Karpas-422 (cell line): Measurements from ENCODE around the gene PRG3. TPM values are rescaled to one million over a fixed set of nuclear protein-coding genes. Genes with fewer than 3 reads are reported as not detected.

Experiments used
- DNase-seq: peaks from one replicate; pipeline ENCODE4 v3.0.0-alpha.2; 2015
- H2AFZ ChIP-seq: fragments of 200-600 bp; sonication (generic); 2 replicates; pipeline ENCODE4 v1.6.1; 2014; ENCODE audit warnings: antibody characterized with exemption, low read length, mixed read lengths
- H3K27ac ChIP-seq: fragments of 200-600 bp; sonication (generic); 2 replicates; pipeline ENCODE4 v1.5.1; 2014; ENCODE audit warnings: mild to moderate bottlenecking, low read length, moderate library complexity
- H3K27me3 ChIP-seq: fragments of 200-600 bp; sonication (generic); 2 replicates; pipeline ENCODE4 v1.6.1; 2014; ENCODE audit warnings: low read length, mixed read lengths
- H3K36me3 ChIP-seq: fragments of 200-600 bp; sonication (generic); 2 replicates; pipeline ENCODE4 v1.6.1; 2014; ENCODE audit warnings: low read length, mixed read lengths; ENCODE audit not compliant: insufficient read depth
- H3K4me1 ChIP-seq: fragments of 200-600 bp; sonication (generic); 2 replicates; pipeline ENCODE4 v1.6.1; 2014; ENCODE audit warnings: mild to moderate bottlenecking, low read length, mixed read lengths
- H3K4me2 ChIP-seq: fragments of 200-600 bp; sonication (generic); 2 replicates; pipeline ENCODE4 v1.6.1; 2014; ENCODE audit warnings: low read length, low read depth, mild to moderate bottlenecking; ENCODE audit not compliant: poor library complexity, severe bottlenecking
- H3K4me3 ChIP-seq: fragments of 200-600 bp; sonication (generic); 2 replicates; pipeline ENCODE4 v1.5.1; 2014; ENCODE audit warnings: mild to moderate bottlenecking, antibody characterized with exemption, low read length, mixed read lengths
- H3K79me2 ChIP-seq: fragments of 200-600 bp; sonication (generic); 2 replicates; pipeline ENCODE4 v1.6.1; 2014; ENCODE audit warnings: mild to moderate bottlenecking, low read length, mixed read lengths
- H3K9ac ChIP-seq: fragments of 200-600 bp; sonication (generic); 2 replicates; pipeline ENCODE4 v1.6.0; 2014; ENCODE audit warnings: low read length
- H3K9me2 ChIP-seq: fragments of 200-600 bp; sonication (generic), shearing (Covaris generic); replicated peaks from 2 replicates; pipeline ENCODE4 v1.6.0; 2014; ENCODE audit warnings: mild to moderate bottlenecking, low read length, moderate library complexity; ENCODE audit not compliant: insufficient read depth
- H3K9me3 ChIP-seq: fragments of 300-700, 200-600 bp; sonication (generic); 2 replicates; pipeline ENCODE4 v1.6.1; 2014; ENCODE audit warnings: low read length, mixed read lengths
- H4K20me1 ChIP-seq: fragments of 200-600 bp; sonication (generic); 2 replicates; pipeline ENCODE4 v1.6.1; 2014; ENCODE audit warnings: mild to moderate bottlenecking, antibody characterized with exemption, low read length, low read depth; ENCODE audit not compliant: insufficient read depth
- total RNA-seq: library from RNA; depleted of rRNA; stranded (reverse); fragments of >200 nt; shearing (Covaris generic); gene quantifications from 2 replicates; pipeline ENCODE4 v1.2.3, GENCODE V29; 2014; ENCODE audit warnings: low replicate concordance

PRG3 gene
- total RNA-seq, 1 experiment from 2014 or later = not detected

DNA sequence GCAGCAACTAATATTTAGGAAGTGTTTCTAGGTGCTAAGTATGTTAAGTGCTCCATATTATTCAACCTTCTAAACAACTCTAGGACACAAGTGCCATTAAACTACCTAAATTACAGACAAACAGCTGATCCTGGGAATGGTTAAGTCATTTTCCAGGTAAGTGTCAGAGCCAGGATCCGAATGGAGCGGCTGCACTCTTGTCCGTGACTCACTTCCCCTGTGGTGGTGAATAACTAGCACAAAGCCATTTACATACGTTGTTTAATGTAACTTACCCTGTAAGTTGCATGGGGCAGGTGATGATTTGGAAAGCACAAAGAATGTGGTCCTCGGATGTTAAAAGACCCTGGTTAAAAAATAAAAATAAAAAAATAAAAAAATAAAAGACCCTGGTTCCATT is 18.3 kb upstream of the PRG3 start:
- DNase-seq = no peak
- no peak overlapping the region for H3K9ac ChIP-seq
- no peaks in the 10 kb centered on the region for H3K36me3 ChIP-seq

DNA sequence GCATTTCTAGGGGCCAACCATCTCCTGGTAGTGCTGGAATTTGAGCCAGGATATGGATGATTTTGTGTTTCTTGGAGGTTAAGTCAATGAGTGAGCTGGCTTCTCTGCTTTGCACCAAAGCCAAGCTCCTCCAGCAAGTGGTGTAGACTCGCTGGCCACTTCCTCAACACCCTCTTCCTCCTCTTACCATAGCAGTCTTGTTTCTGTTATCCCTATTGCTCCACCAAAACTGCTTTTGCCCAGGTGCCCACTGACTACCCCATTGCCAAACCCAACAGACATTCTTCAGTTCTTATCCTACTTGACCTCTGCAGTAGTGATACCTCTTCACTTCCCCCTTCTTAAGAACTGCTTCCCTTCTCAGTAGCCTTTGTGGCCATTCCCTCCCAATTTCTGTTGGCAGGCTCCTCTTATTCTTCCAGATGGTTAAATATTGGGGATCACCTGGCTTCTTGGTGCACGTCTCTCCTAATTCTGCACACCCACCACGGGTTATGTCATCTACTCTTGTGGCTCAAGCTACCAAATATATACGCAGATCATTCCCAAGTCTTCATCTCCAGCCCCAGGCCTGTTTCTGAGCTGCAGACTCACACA is 16.5 kb upstream of the PRG3 start:
- no peaks in the 10 kb centered on the region for H3K4me1 ChIP-seq
- H3K27me3 ChIP-seq = no peaks in the 10 kb centered on the region
- H3K79me2 ChIP-seq = no peaks in the 10 kb centered on the region
- H3K9me3 ChIP-seq = no peaks in the 10 kb centered on the region
- no peak overlapping the region for H2AFZ ChIP-seq
- no peak overlapping the region for H3K4me2 ChIP-seq
- H3K36me3 ChIP-seq = no peaks in the 10 kb centered on the region
- H3K9ac ChIP-seq = no peak overlapping the region
- no peak for DNase-seq
- H3K9me2 ChIP-seq = no peaks in the 10 kb centered on the region
- H3K27ac ChIP-seq = no peak overlapping the region
- no peak overlapping the region for H3K4me3 ChIP-seq
- no peaks in the 10 kb centered on the region for H4K20me1 ChIP-seq

More for the DNA sequence above, 18.3 kb upstream of the PRG3 start:
- Histone ChIP-seq H3K27ac (no peak overlapping the region), H4K20me1 (no peaks in the 10 kb centered on the region), H3K9me3 (no peaks in the 10 kb centered on the region), H2AFZ (no peak overlapping the region), H3K27me3 (no peaks in the 10 kb centered on the region), H3K4me1 (no peaks in the 10 kb centered on the region), H3K79me2 (no peaks in the 10 kb centered on the region), H3K4me2 (no peak overlapping the region), H3K4me3 (no peak overlapping the region), H3K9me2 (no peaks in the 10 kb centered on the region)

DNA sequence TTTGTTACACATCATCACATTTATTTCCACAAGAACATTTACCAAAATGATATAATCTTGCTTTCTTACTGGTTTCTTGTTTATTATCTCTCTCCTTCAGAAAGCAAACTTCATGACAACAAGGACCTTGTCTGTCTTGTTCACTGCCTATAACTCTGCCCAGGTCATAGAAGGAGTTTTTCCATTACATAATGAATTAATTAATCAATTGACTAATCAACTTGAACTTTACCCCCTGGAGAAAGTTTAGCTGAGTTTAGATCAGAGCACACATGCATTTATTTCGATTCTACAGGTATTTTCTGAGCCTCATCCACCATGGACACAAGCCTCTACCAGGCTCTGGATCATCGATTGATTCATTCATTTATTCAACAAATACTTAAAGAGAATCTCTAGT is 15.8 kb upstream of the PRG3 start:
- H3K4me1 ChIP-seq = no peaks in the 10 kb centered on the region
- no peaks in the 10 kb centered on the region for H3K9me2 ChIP-seq
- H3K9me3 ChIP-seq = no peaks in the 10 kb centered on the region
- no peak overlapping the region for H3K4me2 ChIP-seq
- DNase-seq = no peak
- H3K4me3 ChIP-seq = no peak overlapping the region
- no peaks in the 10 kb centered on the region for H3K36me3 ChIP-seq
- H3K79me2 ChIP-seq = no peaks in the 10 kb centered on the region
- no peaks in the 10 kb centered on the region for H4K20me1 ChIP-seq
- no peaks in the 10 kb centered on the region for H3K27me3 ChIP-seq
- no peak overlapping the region for H3K27ac ChIP-seq
- no peak overlapping the region for H3K9ac ChIP-seq
- no peak overlapping the region for H2AFZ ChIP-seq

DNA sequence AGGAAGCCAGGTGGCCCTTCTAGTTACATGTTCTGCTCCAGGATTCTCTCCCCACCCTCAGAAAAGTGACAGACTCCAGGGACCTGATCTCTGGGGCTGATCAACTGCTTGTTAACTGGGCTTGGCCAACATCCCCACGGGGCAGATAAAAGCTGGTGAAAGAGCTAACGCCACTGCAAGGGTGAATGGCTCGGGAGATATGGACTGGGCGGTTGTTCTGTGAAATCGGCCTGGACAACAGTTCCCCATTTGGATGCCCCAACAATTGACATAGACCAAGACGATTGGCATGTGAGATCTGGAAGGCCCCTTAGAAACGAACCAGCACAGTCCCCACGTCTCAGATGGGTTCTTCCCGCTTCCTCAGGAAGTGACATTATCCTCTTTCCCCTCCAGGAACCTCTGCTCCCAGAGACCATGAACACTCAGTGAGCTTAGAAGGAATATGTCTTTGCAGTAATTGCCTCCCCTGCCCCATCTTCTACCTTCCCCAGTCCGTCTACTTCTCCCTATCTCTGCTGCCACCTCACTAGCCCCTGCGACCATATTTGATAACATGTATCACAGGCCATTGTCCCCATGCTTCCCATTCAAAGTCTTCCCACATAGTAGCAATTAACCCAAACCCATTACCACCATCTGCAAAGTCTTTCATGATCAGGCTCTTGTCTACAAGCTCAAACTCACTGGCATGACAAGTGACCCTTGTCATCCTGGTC is 15.1 kb upstream of the PRG3 start:
- H3K4me3 ChIP-seq = no peak overlapping the region
- H3K27ac ChIP-seq = no peak overlapping the region
- no peaks in the 10 kb centered on the region for H3K27me3 ChIP-seq
- H3K9me3 ChIP-seq = no peaks in the 10 kb centered on the region
- no peaks in the 10 kb centered on the region for H3K4me1 ChIP-seq
- no peaks in the 10 kb centered on the region for H3K79me2 ChIP-seq
- H2AFZ ChIP-seq = no peak overlapping the region
- no peaks in the 10 kb centered on the region for H4K20me1 ChIP-seq
- no peak overlapping the region for H3K4me2 ChIP-seq
- no peak for DNase-seq
- no peaks in the 10 kb centered on the region for H3K36me3 ChIP-seq
- no peaks in the 10 kb centered on the region for H3K9me2 ChIP-seq
- H3K9ac ChIP-seq = no peak overlapping the region

DNA sequence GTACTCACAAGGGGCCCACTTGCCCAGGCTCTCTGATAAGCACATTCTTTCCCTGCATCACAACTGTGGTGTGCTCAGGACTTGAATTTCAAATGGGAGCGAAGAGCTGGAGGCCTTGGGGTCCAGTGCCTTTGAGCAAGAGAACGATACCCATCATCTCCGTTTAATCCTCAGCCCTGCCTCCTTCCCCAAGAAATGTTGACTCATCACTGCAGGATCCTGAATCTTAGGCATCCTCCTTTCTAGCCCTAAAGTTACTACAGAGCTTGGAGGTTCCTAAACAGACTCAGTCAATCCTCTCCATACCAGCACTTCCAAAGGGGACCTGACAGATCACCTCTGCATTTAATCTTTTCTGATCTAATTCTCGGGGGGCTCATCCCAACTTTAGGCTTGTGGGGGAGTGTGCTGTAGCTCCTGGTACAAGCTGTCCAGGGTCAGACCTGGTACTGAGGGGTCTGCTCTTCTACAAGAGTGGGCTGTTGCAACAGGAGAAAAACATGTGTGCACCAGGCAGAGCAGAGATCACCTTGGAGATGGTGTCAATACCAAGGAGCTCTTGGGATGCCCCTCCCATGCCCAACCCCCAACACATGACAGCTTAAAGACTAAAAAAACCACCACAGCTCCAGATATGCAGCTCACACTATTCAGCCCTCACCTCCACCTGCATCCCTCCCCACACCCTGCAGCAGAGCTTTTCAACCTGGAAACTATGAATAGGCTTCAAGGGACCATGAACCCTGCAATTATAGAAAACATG is 13.4 kb upstream of the PRG3 start:
- Histone ChIP-seq H3K9me2 (no peaks in the 10 kb centered on the region), H3K4me2 (no peak overlapping the region), H3K27me3 (no peaks in the 10 kb centered on the region), H3K4me3 (no peak overlapping the region), H2AFZ (no peak overlapping the region), H3K36me3 (no peaks in the 10 kb centered on the region), H4K20me1 (no peaks in the 10 kb centered on the region), H3K9me3 (no peaks in the 10 kb centered on the region), H3K9ac (no peak overlapping the region), H3K4me1 (no peaks in the 10 kb centered on the region), H3K79me2 (no peaks in the 10 kb centered on the region), H3K27ac (no peak overlapping the region)
- no peak for DNase-seq

DNA sequence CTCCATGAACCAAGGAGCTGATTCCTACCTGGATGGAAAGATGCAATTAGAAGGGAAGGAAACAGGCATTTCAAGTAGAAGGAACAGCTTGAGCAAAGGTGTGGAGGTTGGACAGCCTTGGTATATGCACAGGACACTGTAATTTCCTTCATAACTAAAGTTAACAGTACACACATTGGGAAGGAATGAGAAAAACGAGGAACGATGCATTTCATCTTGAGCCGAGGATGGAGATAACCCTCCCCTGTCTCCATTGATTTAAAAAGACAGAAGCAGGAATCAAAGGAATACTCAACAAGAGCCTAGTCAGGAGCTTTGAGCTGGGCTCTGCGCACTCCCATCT is 11.8 kb upstream of the PRG3 start:
- no peaks in the 10 kb centered on the region for H3K36me3 ChIP-seq
- no peak for DNase-seq
- no peaks in the 10 kb centered on the region for H4K20me1 ChIP-seq
- H3K9ac ChIP-seq = no peak overlapping the region
- no peaks in the 10 kb centered on the region for H3K27me3 ChIP-seq
- H3K9me3 ChIP-seq = no peaks in the 10 kb centered on the region
- no peak overlapping the region for H2AFZ ChIP-seq
- no peaks in the 10 kb centered on the region for H3K4me1 ChIP-seq
- H3K4me3 ChIP-seq = no peak overlapping the region
- no peak overlapping the region for H3K27ac ChIP-seq
- no peaks in the 10 kb centered on the region for H3K9me2 ChIP-seq
- no peaks in the 10 kb centered on the region for H3K79me2 ChIP-seq
- H3K4me2 ChIP-seq = no peak overlapping the region

DNA sequence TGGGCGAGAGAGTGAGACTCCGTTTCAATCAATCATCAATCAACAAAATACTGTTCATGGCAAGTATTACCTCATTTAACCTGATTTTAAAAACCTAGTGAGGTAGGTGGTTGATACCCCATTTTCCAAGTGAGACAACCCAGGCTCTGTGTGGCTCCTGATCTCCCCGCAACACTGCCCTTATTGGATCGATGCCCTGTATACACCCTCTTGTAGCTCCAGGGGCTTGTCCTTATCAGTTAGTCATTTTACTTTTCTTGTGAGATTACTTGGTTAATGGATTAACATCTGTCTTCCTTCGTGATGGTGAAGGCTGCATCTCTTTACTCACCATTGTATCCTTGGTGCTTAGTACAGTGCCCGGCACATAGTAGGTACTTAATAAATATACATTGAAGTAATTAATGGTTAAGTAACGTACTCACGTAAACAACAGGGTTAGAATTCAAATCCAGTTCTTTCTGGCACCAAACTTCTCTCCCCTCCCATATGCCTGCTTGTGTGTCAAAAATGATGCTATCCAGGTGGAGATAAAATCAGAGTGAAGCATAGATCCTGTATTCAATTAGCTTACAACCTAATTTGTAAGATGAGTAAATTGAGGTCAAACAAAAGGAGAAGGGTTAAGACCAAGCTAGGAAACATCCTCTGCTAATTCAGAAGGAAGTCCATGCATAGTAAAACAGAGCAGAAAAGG is 11.3 kb upstream of the PRG3 start:
- H3K9me3 ChIP-seq = no peaks in the 10 kb centered on the region
- H4K20me1 ChIP-seq = no peaks in the 10 kb centered on the region
- no peak overlapping the region for H3K9ac ChIP-seq
- H3K4me2 ChIP-seq = no peak overlapping the region
- no peaks in the 10 kb centered on the region for H3K9me2 ChIP-seq
- no peak for DNase-seq
- H2AFZ ChIP-seq = no peak overlapping the region
- no peak overlapping the region for H3K27ac ChIP-seq
- H3K79me2 ChIP-seq = no peaks in the 10 kb centered on the region
- H3K4me1 ChIP-seq = no peaks in the 10 kb centered on the region
- no peaks in the 10 kb centered on the region for H3K27me3 ChIP-seq
- no peak overlapping the region for H3K4me3 ChIP-seq
- H3K36me3 ChIP-seq = no peaks in the 10 kb centered on the region

DNA sequence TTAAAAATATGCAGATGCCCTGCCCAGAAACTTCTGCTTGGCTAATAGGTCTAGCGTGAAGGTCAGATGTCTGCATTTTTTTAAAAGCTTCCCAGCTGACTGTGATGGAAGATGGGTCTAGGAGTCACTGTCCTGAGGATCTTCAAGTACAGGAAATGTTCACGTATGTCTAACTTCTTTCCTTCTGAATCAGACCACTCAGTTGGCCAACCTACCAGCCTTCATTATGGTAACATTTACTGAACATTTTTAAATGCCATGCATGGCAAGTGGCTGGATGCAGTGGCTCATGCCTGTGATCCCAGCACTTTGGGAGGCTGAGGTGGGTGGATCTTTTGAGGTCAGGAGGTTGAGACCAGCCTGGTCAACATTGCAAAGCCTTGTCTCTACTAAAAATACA is 10.6 kb upstream of the PRG3 start:
- Histone ChIP-seq H3K36me3 (no peaks in the 10 kb centered on the region), H3K4me1 (no peaks in the 10 kb centered on the region), H3K27me3 (no peaks in the 10 kb centered on the region), H3K27ac (no peak overlapping the region), H3K79me2 (no peaks in the 10 kb centered on the region), H3K4me2 (no peak overlapping the region), H4K20me1 (no peaks in the 10 kb centered on the region), H3K9ac (no peak overlapping the region), H3K9me3 (no peaks in the 10 kb centered on the region), H2AFZ (no peak overlapping the region), H3K4me3 (no peak overlapping the region), H3K9me2 (no peaks in the 10 kb centered on the region)
- DNase-seq = no peak
